GM23248 (cell line): ENCODE results near the gene SCTR.

Source experiments
- EZH2 ChIP-seq: fragments of 200-600 bp; sonication (generic); IDR thresholded peaks from 2 replicates; pipeline ENCODE4 v1.6.1; 2018; ENCODE audit warnings: antibody characterized with exemption, mild to moderate bottlenecking; ENCODE audit not compliant: insufficient read depth, poor library complexity, severe bottlenecking
- EZH2phosphoT487 ChIP-seq: fragments of 200-600 bp; sonication (generic); IDR thresholded peaks from 2 replicates; pipeline ENCODE4 v1.6.1; 2018; ENCODE audit warnings: antibody characterized with exemption, moderate library complexity, mild to moderate bottlenecking, low read depth; ENCODE audit not compliant: insufficient read depth

DNA sequence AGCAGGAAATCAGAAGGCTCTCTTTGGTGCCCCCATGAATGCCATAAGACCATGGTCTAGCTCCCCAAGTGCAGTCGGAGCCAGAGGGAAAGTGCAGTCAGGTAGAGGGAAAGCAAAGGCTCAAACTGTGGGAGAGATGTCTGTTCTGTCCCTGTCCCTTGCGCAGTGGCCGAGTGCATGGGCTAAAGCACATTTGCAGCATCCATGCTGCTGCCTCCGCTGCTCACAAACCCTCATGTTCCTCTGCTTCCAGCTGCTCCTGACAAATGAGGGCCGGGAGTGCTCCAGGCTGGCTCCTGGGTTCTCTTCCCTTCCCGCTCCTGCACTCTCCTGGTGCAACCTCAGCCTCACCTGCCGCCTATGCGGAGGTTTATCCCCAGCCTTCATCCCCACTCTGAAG lies 34.2 kb downstream of the SCTR start:
- TF ChIP-seq EZH2: no peak
- no peak for TF ChIP-seq EZH2phosphoT487
